Measurements from ENCODE around the gene SEPTIN6.

Gene SEPTIN6

GRCh38 chrX:119659522-119659921 lies 33.4 kb downstream of the SEPTIN6 start:
- FAIRE-seq (no peak), DNase-seq (ENCODE audit: insufficient read length, low spot score) (no peak)

GRCh38 chrX:119655125-119655524 lies 37.8 kb downstream of the SEPTIN6 start:
- DNase-seq (ENCODE audit: insufficient read length, low spot score): peak; percentile 13
- FAIRE-seq: no peak

- FAIRE-seq (no peak), DNase-seq (ENCODE audit: insufficient read length, low spot score) (no peak)
Measured at GRCh38 chrX:119654112-119654531, 38.8 kb downstream of the SEPTIN6 start.

GRCh38 chrX:119648421-119648775 lies 44.6 kb downstream of the SEPTIN6 start:
- peak; percentile 54 for FAIRE-seq
- DNase-seq (ENCODE audit: insufficient read length, low spot score): no peak

DNA sequence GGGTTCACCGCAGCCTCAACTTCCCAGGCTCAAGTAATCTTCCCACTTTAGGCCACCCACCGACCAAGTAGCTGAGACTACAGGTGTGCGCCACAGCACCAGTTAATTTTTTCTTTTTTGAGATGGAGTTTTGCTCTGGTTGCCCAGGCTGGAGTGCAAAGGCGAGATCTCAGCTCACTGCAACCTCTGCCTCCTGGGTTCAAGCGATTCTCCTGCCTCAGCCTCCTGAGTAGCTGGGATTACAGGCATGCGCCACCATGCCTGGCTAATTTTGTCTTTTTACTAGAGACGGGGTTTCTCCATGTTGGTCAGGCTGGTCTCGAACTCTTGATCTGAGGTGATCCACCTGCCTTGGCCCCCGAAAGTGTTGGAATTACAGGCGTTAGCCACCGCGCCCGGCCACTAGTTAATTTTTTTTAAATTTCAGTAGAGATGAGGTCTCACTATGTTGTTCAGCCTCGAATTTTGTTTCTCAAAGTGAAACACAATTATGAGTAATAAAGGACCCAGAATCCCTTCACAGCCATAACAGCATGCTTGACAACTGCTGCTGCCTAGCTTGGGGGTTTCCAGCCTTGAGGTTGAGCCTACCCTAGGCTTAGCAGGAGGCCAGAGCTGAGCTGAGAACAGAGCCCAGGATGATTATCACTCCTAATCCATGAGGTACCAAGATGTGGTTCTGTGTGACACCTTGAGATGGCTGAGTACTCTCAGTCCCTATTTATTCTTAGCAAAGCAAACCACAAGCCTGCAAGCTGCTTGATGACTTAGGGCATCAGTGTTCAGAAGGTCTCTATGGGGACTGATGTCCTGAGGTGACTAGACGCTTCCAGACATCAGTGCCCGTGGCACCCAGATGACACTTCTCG lies 45.2 kb downstream of the SEPTIN6 start:
- no peak for FAIRE-seq

DNA sequence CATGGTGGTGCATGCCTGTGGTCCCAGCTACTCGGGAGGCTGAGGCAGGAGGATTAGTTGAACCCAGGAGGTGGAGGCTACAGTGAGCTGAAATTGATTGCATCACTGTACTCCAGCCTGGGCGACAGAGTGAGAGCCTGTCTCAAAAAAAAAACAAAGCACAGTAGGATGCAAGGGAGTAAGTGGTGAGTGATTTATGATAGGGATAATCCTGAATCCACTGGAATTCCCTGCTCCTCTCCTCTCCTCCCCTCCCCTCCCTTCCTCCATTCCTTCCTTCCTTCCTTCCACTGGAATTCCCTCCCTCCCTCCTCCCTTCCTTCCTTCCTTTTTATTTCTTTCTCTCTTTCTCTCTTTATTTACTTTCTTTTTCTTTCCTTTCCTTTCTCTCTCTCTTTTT lies 45.9 kb downstream of the SEPTIN6 start:
- FAIRE-seq (no peak), DNase-seq (ENCODE audit: insufficient read length, low spot score) (no peak)

More for the DNA sequence above, 45.2 kb downstream of the SEPTIN6 start:
- DNase-seq (ENCODE audit: insufficient read length, low spot score): no peak

DNA sequence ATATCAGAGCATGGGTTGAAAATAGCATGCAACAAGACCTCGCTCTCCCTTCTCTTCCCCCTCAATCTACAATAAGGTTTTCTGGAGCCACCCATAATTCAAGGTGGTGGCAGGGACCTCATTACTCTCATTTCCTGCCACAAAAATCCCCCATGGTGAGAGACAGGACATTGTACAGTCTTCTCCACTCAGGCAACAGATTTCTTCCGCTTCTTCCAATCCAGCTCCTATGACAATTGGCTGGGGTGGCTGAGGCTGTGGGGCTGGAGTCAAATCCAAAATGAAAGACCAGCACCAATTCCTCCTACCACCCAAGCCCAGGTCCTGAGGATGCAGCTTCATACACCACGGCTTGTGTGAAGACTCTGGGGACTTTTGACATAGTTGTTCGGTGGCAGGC lies 46.5 kb downstream of the SEPTIN6 start:
- DNase-seq (ENCODE audit: insufficient read length, low spot score): no peak
- no peak for FAIRE-seq

DNA sequence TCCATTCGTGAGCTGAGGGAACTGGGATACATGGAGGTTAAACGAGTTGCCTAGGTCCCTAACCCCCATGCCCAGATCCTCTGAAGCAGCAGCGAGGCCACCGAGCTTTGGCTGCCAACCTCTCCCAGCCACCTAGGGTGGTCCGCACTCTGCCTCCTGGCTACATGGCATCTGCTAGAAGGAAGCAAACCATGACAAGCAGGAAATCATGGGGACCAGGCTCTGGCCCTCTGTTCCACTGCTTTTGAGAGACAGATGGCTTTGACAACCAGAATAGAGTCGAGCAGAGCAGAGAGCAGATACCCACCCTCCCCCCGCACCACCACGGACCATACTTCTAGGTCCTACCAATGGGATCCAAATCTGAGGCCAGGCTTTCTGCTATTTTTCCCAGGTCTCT lies 49.3 kb downstream of the SEPTIN6 start:
- FAIRE-seq (no peak), DNase-seq (ENCODE audit: insufficient read length, low spot score) (no peak)
